ENCODE measurements around the gene ZFP36L1. TPM values are rescaled to one million over a fixed set of nuclear protein-coding genes. Genes with fewer than 3 reads are reported as not detected.

The ZFP36L1 gene
- total RNA-seq, 4 donors from 2014 or later = 180 to 712 (median 266) TPM

DNA sequence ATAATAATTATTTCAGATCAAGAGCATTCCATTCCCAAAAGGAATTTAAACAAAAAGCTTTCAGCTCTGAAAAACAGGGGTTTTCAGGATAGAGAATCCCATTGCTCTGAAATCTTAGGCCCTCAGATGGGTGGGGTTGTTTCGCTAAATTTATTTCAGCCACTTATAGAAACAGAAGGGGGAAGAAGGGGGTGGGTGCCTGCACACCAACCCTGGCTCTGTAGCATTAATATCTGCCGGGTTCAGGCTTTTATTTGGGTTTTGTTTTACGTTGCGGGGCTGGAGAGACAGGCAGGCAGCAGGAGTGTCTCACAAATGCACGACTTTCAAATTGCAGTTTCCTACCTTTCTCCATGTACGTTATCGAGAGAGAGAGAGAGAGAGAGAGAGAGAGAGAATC is 12.5 kb upstream of the ZFP36L1 start:
- Histone ChIP-seq H3K4me1 (peaks cover 28 to 52% (median 35%) of the 10 kb centered on the region in 4 donors), H3K36me3 (no peaks in the 10 kb centered on the region), H3K4me3 (no peak overlapping the region), H3K27me3 (no peaks in the 10 kb centered on the region), H3K27ac (peak overlapping the region; percentile 77 to 87 (median 82)), H3K9me3 (peaks cover 0 to 7% of the 10 kb centered on the region in 2 donors)
- intact Hi-C loops (cut with DNase I; ENCODE audit: low total_unique reads) = no loop called here
- TF ChIP-seq CTCF (IDR thresholded peaks at IDR 0.05) (no peak), POLR2A (IDR thresholded peaks at IDR 0.05) (no peak), POLR2AphosphoS5 (IDR thresholded peaks at IDR 0.05) (no peak), EP300 (IDR thresholded peaks at IDR 0.05; ENCODE audit: low read depth) (no peak)
- 67 to 73% methylated on average over 5 to 7 of the region's 7 CpGs for WGBS, 2 donors (ENCODE audit: low coverage in 1 of 2)
- in situ Hi-C loops (cut with MboI; ENCODE audit: low pct_ligation_motif_present in 1 of 4, low pct_unique_long_range_greater_than_20kb in 1 of 4, low sequenced_read_pairs in 3 of 4) = loop anchor here in 1 of 4 donors (25.0 kb wide), 1 partner anchor 568 kb away; no protein-coding TSS in a partner anchor
- DNase-seq = no peak

DNA sequence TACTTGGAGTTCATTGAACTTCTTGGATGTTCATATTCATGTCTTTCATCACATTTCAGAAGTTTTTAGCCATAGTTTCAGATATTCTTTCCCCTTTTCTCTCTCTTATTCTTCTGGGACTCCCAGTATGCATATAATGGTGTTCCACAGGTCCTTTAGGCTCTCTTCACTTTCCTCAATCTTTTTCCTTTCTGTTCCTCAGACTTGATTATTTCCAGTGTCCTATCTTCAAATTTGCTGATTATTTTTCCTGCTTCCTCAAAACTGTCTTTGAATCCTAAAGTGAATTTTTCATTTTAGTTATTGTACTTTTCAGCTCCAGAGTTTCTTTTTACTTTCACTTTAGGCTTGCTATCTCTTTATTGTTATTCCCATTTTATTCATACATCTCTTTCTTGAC is 8.8 kb upstream of the ZFP36L1 start:
- Histone ChIP-seq H3K4me3 (no peak overlapping the region), H3K27me3 (no peaks in the 10 kb centered on the region), H3K4me1 (peaks cover 10 to 20% (median 12%) of the 10 kb centered on the region in 4 donors), H3K27ac (no peak overlapping the region), H3K9me3 (peaks cover 0 to 7% of the 10 kb centered on the region in 2 donors), H3K36me3 (no peaks in the 10 kb centered on the region)
- intact Hi-C loops (cut with DNase I; ENCODE audit: low total_unique reads) = no loop called here
- no peak for TF ChIP-seq POLR2A (IDR thresholded peaks at IDR 0.05)
- no peak for TF ChIP-seq POLR2AphosphoS5 (IDR thresholded peaks at IDR 0.05)
- no peak for TF ChIP-seq CTCF (IDR thresholded peaks at IDR 0.05)
- in situ Hi-C loops (cut with MboI; ENCODE audit: low pct_ligation_motif_present in 1 of 4, low pct_unique_long_range_greater_than_20kb in 1 of 4, low sequenced_read_pairs in 3 of 4) = loop anchor here in 1 of 4 donors (25.0 kb wide), 1 partner anchor 564 kb away; no protein-coding TSS in a partner anchor
- no peak for DNase-seq

GRCh38 chr14:68800953-68801352 is 8.1 kb upstream of the ZFP36L1 start:
- no peak overlapping the region for H3K27ac ChIP-seq
- intact Hi-C loops (cut with DNase I; ENCODE audit: low total_unique reads) (no loop called here), in situ Hi-C loops (cut with MboI; ENCODE audit: low pct_ligation_motif_present in 1 of 4, low pct_unique_long_range_greater_than_20kb in 1 of 4, low sequenced_read_pairs in 3 of 4) (loop anchor here in 1 of 4 donors (25.0 kb wide), 1 partner anchor 564 kb away; no protein-coding TSS in a partner anchor)
- no peak overlapping the region for H3K4me3 ChIP-seq
- peaks cover 0 to 7% of the 10 kb centered on the region in 2 donors for H3K9me3 ChIP-seq
- TF ChIP-seq POLR2A (IDR thresholded peaks at IDR 0.05) = no peak
- TF ChIP-seq CTCF (IDR thresholded peaks at IDR 0.05) = no peak
- no peak for TF ChIP-seq EP300 (IDR thresholded peaks at IDR 0.05; ENCODE audit: low read depth)
- TF ChIP-seq POLR2AphosphoS5 (IDR thresholded peaks at IDR 0.05) = no peak
- no peaks in the 10 kb centered on the region for H3K36me3 ChIP-seq
- no peak for DNase-seq
- no peaks in the 10 kb centered on the region for H3K27me3 ChIP-seq
- peaks cover 9 to 19% (median 12%) of the 10 kb centered on the region in 4 donors for H3K4me1 ChIP-seq

DNA sequence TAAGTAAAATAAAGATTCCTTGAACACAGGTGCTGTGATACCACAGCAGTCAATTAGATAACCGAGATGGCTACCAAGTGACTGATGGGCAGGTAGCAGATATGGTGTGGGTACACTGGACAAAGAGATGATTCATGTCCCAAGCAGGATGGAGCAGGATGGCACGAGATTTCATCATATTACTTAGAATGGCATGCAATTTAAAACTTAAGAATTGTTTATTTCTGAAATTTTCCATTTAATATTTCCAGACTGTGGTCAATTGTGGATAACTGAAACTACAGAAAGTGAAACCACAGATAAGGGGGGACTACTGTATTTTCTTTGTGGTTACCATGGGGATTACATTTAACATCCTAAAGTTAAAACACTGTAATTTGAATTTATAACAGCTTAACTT is 7.5 kb upstream of the ZFP36L1 start:
- Histone ChIP-seq H3K4me1 (peaks cover 8 to 14% (median 11%) of the 10 kb centered on the region in 4 donors), H3K9me3 (peaks cover 0 to 7% of the 10 kb centered on the region in 2 donors), H3K4me3 (no peak overlapping the region), H3K36me3 (no peaks in the 10 kb centered on the region), H3K27me3 (no peaks in the 10 kb centered on the region), H3K27ac (no peak overlapping the region)
- in situ Hi-C loops (cut with MboI; ENCODE audit: low pct_ligation_motif_present in 1 of 4, low pct_unique_long_range_greater_than_20kb in 1 of 4, low sequenced_read_pairs in 3 of 4) (loop anchor here in 1 of 4 donors (25.0 kb wide), 1 partner anchor 563 kb away; no protein-coding TSS in a partner anchor), intact Hi-C loops (cut with DNase I; ENCODE audit: low total_unique reads) (no loop called here)
- no peak for TF ChIP-seq CTCF (IDR thresholded peaks at IDR 0.05)
- TF ChIP-seq POLR2A (IDR thresholded peaks at IDR 0.05) = no peak
- TF ChIP-seq EP300 (IDR thresholded peaks at IDR 0.05; ENCODE audit: low read depth) = no peak
- TF ChIP-seq POLR2AphosphoS5 (IDR thresholded peaks at IDR 0.05) = no peak
- DNase-seq = no peak
- WGBS, 2 donors (ENCODE audit: low coverage in 1 of 2) = 61 to 79% methylated on average over 2 of the region's 2 CpGs
